CD4-positive, alpha-beta T cell treated with Interleukin-15 for 1 hour (primary cell): ENCODE results near the gene DNAJC5.
"Not testable (repeated sequence)": the region's sequence is repeated elsewhere in the genome, so short reads cannot be mapped to it uniquely, and the experiment has no call there.

ENCODE experiments used
- DNase-seq: peaks from one replicate; pipeline ENCODE4 v3.0.0-alpha.2; 2020

Gene DNAJC5

DNA sequence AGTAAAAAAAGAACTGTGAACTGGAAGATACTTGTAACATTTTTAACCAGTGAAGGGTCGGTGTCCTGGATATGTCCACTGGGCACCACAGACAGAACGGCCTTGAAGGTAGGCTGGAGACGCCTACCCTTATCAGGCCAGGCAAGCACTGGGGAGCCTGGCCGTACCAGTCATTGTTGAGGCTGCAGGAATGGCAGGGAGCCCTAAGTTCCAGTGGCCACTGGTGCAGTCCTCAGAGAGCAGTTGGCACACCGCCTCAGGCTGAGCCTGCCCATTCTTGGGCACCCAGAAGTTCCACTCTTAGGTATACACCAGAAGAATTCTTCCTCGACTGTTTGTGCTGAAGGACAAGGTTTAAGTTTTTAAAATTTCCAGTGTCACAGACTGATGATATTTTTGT, 20.5 kb downstream of the DNAJC5 start:
- no peak for DNase-seq

DNA sequence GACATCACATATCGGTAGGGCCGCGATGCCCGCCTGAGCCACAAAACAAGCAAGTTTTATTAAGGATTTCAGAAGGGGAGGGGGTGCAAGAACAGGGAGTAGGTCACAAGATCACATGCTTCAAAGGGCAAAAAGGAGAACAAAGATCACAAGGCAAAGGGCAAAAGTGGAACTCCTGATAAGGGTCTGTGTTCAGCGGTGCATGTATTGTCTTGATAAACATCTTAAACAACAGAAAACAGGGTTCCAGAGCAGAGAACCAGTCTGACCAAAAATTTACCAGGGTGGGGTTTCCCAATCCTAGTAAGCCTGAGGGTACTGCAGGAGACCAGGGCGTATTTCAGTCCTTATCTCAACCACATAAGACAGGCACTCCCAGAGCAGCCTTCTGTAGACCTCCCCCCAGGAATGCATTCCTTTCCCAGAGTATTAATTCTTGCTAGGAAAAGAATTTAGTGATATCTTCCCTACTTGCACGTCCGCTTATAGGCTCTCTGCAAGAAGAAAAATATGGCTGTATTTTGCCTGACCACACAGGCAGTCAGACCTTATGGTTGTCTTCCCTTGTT, 21.5 kb downstream of the DNAJC5 start:
- not testable (repeated sequence) for DNase-seq

DNA sequence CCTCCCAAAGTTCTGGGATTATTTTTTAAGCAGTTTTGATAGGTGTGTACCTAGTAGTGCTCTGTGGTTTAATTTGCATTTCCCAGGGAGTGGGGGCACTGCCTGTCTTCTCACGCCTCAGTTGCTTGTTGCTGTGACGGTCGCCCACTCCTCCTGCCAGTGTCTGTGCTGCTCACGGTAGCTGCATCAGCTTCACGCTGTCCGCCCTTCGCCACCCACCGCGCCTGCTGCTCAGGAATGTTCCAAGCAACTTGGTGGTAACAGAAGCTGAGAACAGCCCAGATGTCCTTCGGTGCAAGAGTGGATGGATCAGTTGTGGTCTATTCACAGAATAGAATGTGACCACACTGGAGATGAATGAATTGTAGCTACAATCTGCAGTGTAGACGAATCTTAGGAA, 22.9 kb downstream of the DNAJC5 start:
- no peak for DNase-seq

DNA sequence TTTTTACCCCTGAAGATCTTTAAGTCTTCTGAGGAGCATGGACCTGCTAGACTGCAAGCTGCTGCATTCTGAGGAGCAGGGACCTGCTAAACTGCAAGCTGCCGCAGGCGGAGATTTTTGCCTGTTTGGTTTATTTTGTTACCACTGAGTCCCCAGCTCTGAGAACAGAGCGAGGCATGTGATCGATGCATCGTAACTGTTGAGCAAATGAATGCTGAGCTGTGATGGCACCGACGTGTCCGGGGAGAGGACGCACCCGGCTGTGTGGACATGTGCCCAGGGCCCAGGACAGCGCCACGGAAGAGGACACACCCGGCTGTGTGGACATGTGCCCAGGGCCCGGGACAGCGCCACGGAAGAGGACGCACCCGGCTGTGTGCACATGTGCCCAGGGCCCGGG, 24.2 kb downstream of the DNAJC5 start:
- DNase-seq = no peak

DNA sequence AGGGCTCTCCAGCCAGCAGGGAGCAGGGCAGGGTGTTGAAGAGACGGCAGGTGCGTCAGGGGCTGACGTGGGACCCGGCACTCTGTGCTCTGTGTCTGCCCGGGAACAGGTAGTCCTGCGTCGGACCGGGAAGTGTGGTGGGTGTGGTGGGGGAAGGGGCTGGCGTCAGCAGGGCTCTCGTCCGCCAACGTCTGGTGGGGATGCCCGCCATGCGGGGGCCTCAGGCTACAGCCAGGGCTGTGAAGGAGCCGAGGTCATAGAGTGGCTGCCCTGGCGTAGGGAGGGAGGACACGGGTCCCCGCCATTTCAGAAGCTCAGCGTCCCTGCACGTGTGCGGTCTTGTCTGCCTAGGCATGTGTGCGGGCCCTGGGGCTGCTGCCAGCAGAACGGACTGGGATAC, 25.3 kb downstream of the DNAJC5 start:
- no peak for DNase-seq

DNA sequence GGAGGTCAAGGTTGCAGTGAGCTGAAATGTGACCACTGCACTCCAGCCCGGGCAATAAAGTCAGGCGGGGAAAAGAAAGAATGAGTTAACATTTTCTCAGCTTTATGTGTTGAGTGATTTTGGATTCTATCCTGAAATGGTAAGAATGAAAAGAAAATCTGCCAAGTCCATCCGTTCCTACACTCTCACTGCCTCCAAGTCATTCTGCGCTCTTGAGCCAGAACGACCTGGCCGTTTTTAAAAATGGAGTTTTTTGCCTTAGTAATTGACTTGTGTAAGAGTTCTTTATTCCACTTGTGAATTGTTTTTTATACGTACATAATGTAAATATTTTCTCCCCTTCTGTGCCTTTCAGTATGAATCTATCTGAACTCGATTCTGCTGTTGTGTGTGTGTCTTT, 28.7 kb downstream of the DNAJC5 start:
- no peak for DNase-seq

DNA sequence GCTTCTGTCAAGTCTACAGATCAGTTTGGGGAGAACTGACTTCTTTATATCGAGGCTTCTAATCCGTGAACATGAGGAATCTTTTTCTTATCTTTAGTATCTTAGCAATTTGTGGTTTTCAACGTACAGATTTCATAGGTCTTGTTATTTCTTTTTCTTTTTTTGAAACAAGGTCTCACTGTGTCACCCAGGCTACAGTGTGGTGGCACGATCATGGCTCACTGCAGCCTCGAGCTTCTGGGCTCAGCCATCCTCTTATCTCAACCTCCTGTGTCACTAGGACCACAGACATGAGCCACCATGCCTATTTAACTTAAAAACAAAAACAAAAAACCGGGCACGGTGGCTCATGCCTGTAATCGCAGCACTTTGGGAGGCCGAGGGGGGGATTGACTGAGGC, 29.3 kb downstream of the DNAJC5 start:
- no peak for DNase-seq

DNA sequence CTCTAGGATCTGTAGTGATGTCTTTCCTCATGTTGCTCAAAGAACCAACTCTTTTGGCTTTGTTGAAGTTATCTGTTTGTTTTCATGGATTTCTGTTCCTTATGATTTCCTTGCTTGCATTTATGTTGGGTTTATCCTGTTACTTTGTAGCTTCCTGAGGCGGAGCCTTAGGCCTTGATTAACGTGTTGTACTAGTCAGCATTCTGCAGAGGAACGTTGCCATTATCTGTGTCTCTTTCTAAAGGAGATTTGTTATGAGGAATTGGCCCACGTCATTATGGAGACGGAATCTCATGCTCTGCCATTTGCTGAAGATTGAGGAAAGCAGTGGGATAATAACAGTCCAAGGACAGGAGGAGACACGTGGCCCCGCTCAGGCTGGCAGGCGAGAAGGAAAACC, 31.4 kb downstream of the DNAJC5 start:
- DNase-seq = no peak

DNA sequence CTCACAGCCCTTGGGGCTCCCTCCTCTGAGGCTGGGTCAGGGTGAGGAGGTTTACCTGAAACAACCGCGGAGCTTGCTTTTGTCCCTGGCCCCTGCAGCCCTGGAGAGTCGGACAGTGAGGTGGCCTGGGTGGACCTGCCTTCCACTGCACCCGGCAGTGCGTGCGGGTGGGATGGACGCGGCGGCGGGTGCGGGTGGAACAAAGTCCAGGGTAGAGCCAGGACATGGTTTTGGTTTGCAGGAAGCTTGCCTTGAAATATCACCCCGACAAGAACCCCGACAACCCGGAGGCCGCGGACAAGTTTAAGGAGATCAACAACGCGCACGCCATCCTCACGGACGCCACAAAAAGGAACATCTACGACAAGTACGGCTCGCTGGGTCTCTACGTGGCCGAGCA, 34.1 kb downstream of the DNAJC5 start:
- no peak for DNase-seq

DNA sequence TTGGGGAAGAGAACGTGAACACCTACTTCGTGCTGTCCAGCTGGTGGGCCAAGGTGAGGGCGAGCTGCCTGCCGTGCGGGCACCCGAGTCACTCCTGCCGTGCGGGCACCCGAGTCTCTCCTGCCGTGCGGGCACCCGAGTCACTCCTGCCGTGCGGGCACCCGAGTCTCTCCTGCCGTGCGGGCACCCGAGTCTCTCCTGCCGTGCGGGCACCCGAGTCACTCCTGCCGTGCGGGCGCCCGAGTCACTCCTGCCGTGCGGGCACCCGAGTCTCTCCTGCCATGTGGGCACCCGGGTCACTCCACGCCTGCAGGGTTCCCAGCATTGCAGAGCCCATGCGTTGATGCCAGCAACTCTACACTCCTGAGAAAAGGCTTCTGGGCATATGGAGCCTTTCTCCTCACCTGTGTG, 34.6 kb downstream of the DNAJC5 start:
- not testable (repeated sequence) for DNase-seq

DNA sequence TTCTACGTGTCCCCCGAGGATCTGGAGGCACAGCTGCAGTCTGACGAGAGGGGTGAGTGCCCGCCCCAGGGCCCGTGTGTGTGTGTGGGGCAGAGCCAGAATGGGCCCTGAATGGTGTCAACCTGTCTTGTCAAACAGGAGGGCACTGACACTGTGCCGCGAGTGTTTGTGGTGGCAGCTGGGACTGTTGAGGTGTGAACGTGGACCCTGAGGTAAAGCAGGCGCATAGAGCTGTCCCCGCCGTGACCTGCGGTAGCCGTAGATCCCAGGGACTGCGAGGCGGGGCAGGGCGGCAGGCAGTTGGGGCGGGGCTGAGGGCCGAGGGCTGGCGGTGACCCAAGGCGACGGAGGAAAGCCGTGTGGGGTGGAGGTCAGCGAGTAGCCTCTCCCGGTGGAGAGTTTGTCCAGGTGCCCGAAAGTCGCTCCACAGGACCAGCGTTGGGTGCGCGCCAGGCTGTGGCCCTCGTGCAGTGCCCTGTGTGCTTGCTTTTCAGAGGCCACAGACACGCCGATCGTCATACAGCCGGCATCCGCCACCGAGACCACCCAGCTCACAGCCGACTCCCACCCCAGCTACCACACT, 36.1 kb downstream of the DNAJC5 start:
- DNase-seq = no peak

DNA sequence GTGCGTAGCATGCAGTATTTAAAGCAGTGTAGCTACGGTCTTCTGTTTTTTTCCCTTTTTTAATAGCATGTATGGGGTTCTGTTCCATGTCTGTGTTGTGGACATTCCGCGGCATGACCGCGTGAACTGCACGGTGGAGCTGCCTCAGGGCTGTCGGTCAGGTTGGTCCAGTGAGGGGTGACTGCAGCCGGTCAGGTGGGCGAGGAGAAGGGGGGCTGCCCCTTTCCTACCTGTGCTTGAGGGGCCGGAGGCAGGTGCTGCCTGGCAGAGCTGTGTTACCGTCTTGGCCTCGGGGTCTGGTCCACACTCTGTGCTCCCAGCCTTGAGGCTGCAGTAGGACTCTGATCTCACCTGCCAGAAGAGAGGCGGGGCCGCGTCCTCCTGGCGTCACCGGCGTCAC, 36.8 kb downstream of the DNAJC5 start:
- no peak for DNase-seq

DNA sequence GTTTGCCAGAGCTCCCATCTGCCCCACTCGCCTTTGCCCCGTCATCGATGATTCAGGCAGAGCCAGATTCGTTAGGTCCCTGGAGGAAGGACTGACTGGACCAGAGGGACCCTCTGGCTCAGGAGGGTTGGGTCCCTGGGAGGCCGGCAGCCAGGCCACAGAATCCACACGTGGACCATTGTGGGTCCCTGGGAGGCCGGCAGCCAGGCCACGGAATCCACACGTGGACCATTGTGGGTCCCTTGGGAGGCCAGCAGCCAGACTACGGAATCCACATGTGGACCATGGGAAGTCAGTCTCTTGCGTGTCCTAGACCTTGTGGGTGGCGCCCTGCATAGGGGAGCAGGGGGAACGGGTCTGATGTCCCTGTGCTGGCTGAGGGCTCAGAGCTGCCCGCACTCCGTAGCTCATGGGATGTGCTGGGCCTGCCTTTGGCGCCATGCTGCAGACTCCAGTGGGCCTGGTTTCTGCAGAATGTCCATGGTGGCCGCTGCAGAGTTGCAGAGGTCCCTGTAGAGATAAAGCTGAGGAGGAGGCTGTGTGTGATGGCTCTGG, 37.8 kb downstream of the DNAJC5 start:
- no peak for DNase-seq

DNA sequence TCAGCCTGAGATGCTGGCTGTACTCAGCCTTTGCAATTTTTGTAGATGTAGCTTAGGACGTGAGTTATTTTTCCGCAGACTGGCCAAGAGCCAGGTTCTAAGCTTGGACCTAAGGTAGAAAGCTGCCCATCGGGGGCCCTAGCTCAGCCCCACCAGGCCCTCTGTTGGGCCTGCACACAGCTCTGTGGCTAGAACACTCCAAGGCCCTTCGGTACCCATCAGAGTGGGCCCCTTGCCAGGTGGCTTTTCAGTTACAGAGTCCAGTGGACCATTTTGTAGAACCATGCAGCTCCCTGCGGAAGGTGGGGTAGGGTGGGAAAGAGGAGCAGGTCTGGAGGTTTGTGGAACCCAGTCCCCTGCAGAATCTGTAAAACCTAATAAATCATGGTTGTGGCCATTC, 38.7 kb downstream of the DNAJC5 start:
- no peak for DNase-seq

DNA sequence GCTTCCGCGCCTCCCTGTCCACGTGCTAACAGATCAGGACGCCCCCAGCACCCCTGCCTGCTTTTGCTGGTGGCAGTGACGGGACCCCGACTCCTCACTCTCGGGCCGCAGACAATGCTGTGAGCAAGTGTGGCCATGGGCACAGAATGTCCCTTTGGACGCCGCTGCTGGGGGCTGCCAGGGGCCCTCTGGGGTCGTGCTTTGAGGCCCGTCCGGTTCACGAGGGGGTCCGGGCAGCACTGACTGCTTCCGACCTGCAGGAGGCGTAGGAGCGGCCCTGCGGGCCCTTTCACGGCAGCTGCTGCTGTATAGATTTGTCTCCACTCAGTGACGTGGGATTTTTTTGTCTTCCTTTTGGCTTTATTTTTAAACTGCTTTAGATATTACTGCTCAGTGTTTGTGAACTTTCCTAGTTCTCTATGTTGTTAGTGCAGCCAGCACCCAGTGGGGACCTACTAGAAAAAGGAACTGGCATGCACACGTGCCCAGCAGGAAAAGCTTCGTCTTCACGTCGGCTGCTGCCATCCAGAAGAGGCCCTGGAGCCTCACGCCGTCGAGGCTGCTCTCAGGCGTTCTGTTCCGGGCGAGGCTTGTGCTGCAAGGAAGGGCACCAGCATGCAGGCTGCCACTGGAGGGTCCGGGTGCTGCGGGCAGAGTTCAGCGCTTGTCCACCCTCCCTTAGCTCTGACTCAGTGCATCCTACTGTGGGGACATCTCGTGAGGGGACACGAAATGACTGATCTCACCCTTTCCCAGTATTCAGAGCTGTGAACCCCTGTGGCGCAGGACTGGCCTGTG, 39.5 kb downstream of the DNAJC5 start:
- DNase-seq = no peak

DNA sequence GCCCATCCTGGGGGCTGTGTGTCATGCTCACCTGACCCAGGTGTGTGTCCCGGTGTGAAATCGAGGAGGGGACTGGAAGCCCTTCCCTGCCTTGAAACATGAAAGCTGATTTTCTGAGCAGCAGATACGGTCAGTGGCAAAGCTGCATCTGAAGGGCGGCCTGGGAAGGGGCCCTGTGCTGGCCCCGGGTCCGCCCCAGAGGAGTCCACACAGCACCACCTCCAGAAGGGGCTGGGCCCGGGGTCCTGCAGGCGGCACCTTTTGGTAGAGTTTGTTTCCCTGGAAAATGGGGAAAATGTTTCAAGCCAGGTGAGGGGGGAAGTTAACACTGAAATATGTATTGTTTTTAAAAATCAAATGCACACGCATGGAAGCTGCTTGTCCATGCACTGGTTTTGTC, 40.5 kb downstream of the DNAJC5 start:
- DNase-seq = no peak

DNA sequence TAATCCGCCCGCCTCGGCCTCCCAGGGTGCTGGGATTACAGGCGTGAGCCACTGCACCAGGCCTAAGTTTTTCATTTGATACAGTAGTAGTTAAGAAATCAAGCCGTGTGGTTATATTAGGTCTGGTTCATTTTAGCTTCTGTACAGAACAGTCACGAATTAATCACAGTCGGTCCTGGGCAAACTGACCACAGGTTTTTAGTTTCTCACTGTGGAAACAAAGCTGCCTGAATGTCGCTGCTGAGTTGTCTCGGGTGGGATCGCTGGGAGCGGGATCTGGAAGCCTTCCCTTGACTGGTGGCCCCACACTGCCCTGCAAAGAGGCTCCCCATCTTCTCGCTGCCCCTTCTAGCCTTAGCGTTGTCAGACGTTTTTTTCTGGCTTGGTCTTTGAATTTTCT, 42.7 kb downstream of the DNAJC5 start:
- DNase-seq = no peak

DNA sequence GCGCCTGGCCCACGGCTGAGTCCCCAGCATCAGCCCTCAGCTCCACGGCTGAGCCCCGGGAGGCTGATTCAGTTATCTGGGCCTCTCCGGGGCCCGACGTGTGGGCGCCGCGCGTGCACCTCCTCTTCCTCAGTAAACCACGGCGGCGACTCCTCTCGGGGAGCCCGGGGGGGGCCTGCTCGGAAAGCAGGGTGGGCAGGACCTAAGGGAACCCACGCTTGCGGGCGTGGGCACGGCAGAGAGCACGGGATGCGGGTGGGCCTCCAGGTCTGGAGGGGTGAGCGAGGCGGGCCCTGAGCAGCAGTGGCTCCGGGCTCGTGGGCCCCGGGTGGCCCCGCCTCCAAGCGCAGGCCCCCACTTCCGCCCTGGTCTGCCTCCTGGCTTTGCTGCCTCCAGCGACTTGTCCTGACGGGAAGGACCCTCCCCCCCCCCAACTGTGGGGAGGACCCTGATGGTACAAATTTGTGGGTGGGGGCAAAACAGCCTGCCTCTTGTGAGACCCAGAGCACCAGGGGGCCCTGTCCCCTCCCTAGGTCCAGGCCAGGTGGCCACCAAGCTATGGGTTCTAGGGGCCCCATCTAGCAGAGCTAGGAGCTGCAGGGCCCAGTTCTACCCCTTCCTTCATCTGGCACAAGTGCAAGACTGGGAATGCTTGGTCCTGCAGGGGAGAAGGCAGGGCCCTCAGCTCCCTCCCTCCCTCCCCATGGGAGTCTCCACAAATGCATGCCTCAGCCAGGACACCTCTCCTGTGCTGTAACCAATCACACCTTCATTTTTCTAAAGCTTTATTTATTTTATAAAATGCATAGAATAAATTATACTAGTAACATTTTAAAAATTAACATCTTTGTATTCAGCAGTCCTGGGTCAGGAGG, 44.4 kb downstream of the DNAJC5 start:
- DNase-seq = no peak

DNA sequence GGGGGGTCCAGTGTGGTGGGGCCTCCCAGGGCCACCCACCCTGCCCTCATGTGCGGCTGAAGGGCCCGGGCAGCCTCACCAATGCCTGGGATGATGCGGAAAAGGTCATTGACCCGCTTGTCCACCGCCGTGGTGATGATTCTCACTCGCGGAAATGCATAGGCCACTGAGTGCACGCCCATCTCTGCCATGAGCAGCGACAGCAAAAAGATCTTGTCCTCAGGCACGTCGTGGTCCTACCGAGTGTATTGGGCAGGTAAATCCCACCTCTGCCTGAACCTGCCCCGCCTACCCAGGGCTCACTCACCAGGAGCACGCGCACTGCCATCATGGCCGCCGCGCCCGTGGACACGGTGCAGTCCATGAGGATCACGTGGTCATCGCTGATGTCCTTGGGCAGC, 45.1 kb downstream of the DNAJC5 start:
- DNase-seq = no peak

DNA sequence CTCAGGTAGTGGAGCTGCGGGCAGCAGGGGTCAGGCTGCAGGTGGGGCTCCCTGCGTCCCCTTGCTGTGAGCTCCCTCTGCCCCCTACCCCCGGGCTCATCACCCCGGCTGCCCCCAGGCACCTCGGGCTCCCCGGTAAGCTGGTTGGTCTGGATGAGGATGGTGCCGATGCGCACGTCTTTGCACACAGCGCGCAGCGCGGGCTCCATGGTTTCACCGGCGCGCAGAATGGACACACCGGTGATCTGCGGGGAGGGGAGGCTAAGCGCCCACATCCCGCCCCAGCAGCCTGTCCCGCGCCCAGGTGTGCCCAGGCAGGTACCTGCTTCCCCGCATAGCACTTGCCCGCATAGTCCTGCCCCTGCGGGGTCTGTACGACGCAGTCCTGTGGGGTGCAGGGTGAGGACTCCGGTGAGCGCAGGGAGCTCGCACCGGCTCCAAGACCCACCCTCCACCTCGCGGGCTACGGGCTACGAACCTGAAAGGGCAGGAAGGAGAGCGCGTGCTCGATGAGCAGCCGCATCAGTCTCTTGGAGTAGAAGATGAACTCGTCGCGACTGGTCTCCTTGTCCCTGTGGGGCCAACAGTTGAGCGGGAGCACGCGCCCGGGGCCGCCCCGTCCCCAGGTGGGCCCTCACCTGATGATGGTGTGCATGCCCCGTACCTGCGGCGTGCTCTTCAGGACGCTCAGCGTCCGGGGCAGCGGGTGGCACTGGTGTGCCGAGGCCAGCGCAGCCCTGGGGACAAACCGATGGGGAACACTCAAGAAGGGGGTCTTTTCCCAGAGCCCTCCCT, 45.7 kb downstream of the DNAJC5 start:
- DNase-seq = no peak

DNA sequence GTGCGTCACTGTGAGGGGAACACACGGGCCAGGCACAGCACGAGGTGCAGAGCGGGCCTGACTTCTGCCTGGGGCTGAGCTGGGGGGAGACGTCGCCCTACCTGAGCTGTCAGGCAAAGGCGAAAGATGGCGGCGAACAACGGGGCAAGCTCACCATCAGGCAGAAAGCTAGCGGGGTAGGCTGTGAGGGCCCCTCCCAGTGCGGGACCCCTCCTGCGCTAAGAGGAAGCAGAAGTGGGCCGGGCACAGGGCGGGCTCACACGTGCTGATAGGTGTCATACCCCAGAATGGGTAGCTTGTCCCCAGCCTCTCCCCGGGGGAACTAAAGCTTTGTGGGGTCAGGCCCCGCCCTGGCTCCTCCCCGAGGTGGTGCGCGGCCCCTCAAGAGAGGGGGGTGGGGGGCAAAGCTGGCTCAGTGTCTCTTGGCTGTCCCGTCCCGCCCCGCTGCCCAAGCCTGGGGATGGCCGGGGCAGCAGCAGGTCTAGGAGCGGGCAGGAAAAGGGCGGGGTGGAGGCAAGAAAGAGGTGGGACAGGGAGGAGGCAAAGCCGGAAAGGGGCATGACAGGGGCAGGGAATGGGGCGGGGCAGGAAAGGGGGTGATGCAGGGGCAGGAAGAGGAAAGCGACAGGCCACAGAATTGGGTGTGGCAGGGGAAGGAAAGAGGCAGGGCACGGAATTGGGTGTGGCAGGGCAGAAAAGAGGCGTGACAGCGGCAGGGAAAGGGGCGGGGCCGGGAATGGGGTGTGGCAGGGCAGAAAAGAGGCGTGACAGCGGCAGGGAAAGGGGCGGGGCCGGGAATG, 46.6 kb downstream of the DNAJC5 start:
- peak; percentile 87 for DNase-seq
